Liver (tissue), 9 donors: ENCODE results near the gene ABCC3. TPM values are rescaled to one million over a fixed set of nuclear protein-coding genes. Genes with fewer than 3 reads are reported as not detected.

ENCODE experiments used
- DNase-seq: peaks from one replicate; pipeline ENCODE4 v3.0.0-alpha.2; 2017; ENCODE audit warnings: low spot score
- H3K27ac ChIP-seq, 2 donors: one replicate each; pipeline ENCODE4 v1.7.0; 2013; ENCODE audit warnings: inconsistent platforms in 2 of 2, low read length in 2 of 2, control low read depth in 1 of 2, low read depth in 1 of 2, mild to moderate bottlenecking in 1 of 2
- H3K27me3 ChIP-seq, 4 donors: one replicate each; pipeline versions ENCODE4 v1.6.1 to v1.7.0; 2013; ENCODE audit warnings: low read length in 3 of 4, inconsistent platforms in 1 of 4, mild to moderate bottlenecking in 1 of 4, moderate library complexity in 1 of 4; ENCODE audit not compliant: control insufficient read depth in 4 of 4, insufficient read depth in 4 of 4
- H3K36me3 ChIP-seq, 4 donors: one replicate each; pipeline versions ENCODE4 v1.6.1 to v1.7.0; 2013; ENCODE audit warnings: low read length in 3 of 4, mild to moderate bottlenecking in 3 of 4, low read depth in 1 of 4, moderate library complexity in 1 of 4; ENCODE audit not compliant: control insufficient read depth in 4 of 4, insufficient read depth in 3 of 4
- H3K4me1 ChIP-seq, 4 donors: one replicate each; pipeline versions ENCODE4 v1.6.1 to v1.7.0; 2013; ENCODE audit warnings: low read length in 3 of 4, mild to moderate bottlenecking in 3 of 4, moderate library complexity in 1 of 4; ENCODE audit not compliant: control insufficient read depth in 4 of 4, insufficient read depth in 4 of 4
- H3K4me3 ChIP-seq, 3 donors: one replicate each; pipeline versions ENCODE4 v1.6.1 to v1.7.0; 2013; ENCODE audit warnings: low read length in 3 of 3, control low read depth in 1 of 3, low read depth in 1 of 3, mild to moderate bottlenecking in 1 of 3
- H3K9ac ChIP-seq, 2 donors: one replicate each; pipeline ENCODE4 v1.7.0; 2013; ENCODE audit warnings: low read length in 2 of 2, mild to moderate bottlenecking in 2 of 2, moderate library complexity in 2 of 2, control low read depth in 1 of 2, low read depth in 1 of 2
- H3K9me3 ChIP-seq, 4 donors: one replicate each; pipeline versions ENCODE4 v1.6.1 to v1.7.0; 2013; ENCODE audit warnings: low read length in 3 of 4; ENCODE audit not compliant: control insufficient read depth in 4 of 4
- ATF3 ChIP-seq: IDR thresholded peaks from 2 replicates; pipeline ENCODE4 v1.6.1; 2016; ENCODE audit warnings: antibody characterized with exemption
- CTCF ChIP-seq: fragments of 150-350 bp; IDR thresholded peaks from 2 replicates; pipeline ENCODE4 v1.5.1; 2017; ENCODE audit warnings: improper control_type of control experiment, low read depth, low read length; ENCODE audit not compliant: missing input control
- EGR1 ChIP-seq, 2 donors: IDR thresholded peaks; 2 replicates each; pipeline ENCODE4 v1.6.1; 2016 to 2018; ENCODE audit warnings: antibody characterized with exemption in 2 of 2, low read depth in 2 of 2
- FOXA1 ChIP-seq: IDR thresholded peaks from 2 replicates; pipeline ENCODE4 v1.6.1; 2016; ENCODE audit warnings: antibody characterized with exemption
- GABPA ChIP-seq, 2 donors: IDR thresholded peaks in 1 of 2; conservative IDR thresholded peaks in 1 of 2; 2 replicates each; pipeline ENCODE4 v1.6.1; 2016; ENCODE audit warnings: antibody characterized with exemption in 2 of 2, mild to moderate bottlenecking in 1 of 2, moderate library complexity in 1 of 2
- HNF4A ChIP-seq, 2 donors: conservative IDR thresholded peaks; 2 replicates each; pipeline ENCODE4 v1.6.1; 2016; ENCODE audit warnings: antibody characterized with exemption in 2 of 2, mild to moderate bottlenecking in 2 of 2
- HNF4G ChIP-seq: IDR thresholded peaks from 2 replicates; pipeline ENCODE4 v1.6.1; 2016; ENCODE audit warnings: antibody characterized with exemption
- JUND ChIP-seq, 2 donors: IDR thresholded peaks; 2 replicates each; pipeline ENCODE4 v1.6.1; 2016; ENCODE audit warnings: antibody characterized with exemption in 2 of 2
- RAD21 ChIP-seq, 2 donors: IDR thresholded peaks; 2 replicates each; pipeline ENCODE4 v1.6.1; 2016; ENCODE audit warnings: antibody characterized with exemption in 2 of 2, mild to moderate bottlenecking in 2 of 2
- RXRA ChIP-seq, 2 donors: IDR thresholded peaks; 2 replicates each; pipeline ENCODE4 v1.6.1; 2017 to 2018; ENCODE audit warnings: antibody characterized with exemption in 2 of 2, mild to moderate bottlenecking in 1 of 2
- SP1 ChIP-seq: IDR thresholded peaks from 2 replicates; pipeline ENCODE4 v1.6.1; 2018; ENCODE audit warnings: antibody characterized with exemption, mild to moderate bottlenecking
- TAF1 ChIP-seq: conservative IDR thresholded peaks from 2 replicates; pipeline ENCODE4 v1.6.1; 2016; ENCODE audit warnings: antibody characterized with exemption, mild to moderate bottlenecking
- YY1 ChIP-seq: IDR thresholded peaks from 2 replicates; pipeline ENCODE4 v1.6.1; 2016; ENCODE audit warnings: antibody characterized with exemption, mild to moderate bottlenecking
- ZBTB33 ChIP-seq: IDR thresholded peaks from 2 replicates; pipeline ENCODE4 v1.6.1; 2016; ENCODE audit warnings: antibody characterized with exemption
- WGBS: extraction: QIAGEN DNeasy Blood & Tissue Kit; methylation state at CpG from one replicate; pipeline ENCODE4 v1.1.7; 2013; 5-methylcytosine and 5-hydroxymethylcytosine counted together
- polyA plus RNA-seq, 2 donors: library from polyadenylated mRNA; stranded (reverse) in 1 of 2; unstranded in 1 of 2; fragments of 200-250 nt in 1 of 2; fragments of >200 nt in 1 of 2; fragmentation: Nextera tagmentation in 1 of 2; extraction: Ambion mirVana in 1 of 2; gene quantifications; one replicate each; pipeline versions ENCODE4 v1.2.1 to v1.2.3, GENCODE V29; 2013 to 2015
- total RNA-seq, 2 donors: library from RNA; depleted of rRNA; stranded (reverse); fragments of >200 nt; gene quantifications; one replicate each; pipeline ENCODE4 v1.2.3, GENCODE V29; 2014
- TF ChIP-seq, protein P1 (sequence below): IDR thresholded peaks from 2 replicates; pipeline ENCODE4 v1.6.1; 2016; ENCODE audit warnings: antibody characterized with exemption, mild to moderate bottlenecking
- TF ChIP-seq, protein P2 (sequence below): IDR thresholded peaks from 2 replicates; pipeline ENCODE4 v1.6.1; 2016; ENCODE audit warnings: antibody characterized with exemption
- donor health status: healthy.
- donor health status: healthy.
- donor health status: healthy.
- donor health status: healthy.
- donor health status: healthy.

Gene ABCC3
- total and polyA plus RNA-seq, 4 donors: 10.5 to 197 (median 80.5) TPM

DNA sequence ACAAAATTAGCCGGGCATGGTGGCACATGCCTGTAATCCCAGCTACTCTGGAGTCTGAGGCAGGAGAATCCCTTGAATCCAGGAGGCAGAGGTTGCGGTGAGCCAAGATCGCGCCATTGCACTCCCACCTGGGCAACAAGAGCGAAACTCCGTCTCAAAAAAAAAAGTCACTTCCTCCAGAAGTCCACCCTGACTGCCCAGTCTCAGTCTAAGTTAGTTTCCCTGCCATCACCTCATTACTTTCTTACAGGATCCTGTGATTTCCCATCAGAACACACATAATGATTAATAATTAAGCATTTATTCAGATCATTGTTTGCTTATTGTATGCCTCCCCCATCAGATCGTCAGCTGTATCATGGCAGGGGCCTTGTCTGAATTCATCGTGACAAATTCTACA lies 31.6 kb downstream of the ABCC3 start:
- no peaks in the 10 kb centered on the region for H3K9me3 ChIP-seq
- H3K36me3 ChIP-seq: peaks cover 0 to 8% (median 2%) of the 10 kb centered on the region in 4 donors
- WGBS: 96% methylated on average over 8 of the region's 8 CpGs
- no peak overlapping the region for H3K9ac ChIP-seq
- TF ChIP-seq TAF1 (no peak), EGR1 (IDR thresholded peaks at IDR 0.05; ENCODE audit: low read depth in 2 of 2) (no peak), SP1 (no peak), RAD21 (IDR thresholded peaks at IDR 0.05) (no peak), CTCF (no peak), ATF3 (no peak), JUND (IDR thresholded peaks at IDR 0.05) (no peak), FOXA1 (no peak), YY1 (no peak), HNF4A (conservative IDR thresholded peaks at IDR 0.05) (no peak), ZBTB33 (no peak), RXRA (IDR thresholded peaks at IDR 0.05) (no peak), HNF4G (no peak), GABPA (IDR thresholded peaks at IDR 0.05 in 1 of 2, conservative IDR thresholded peaks at IDR 0.05 in 1 of 2) (no peak)
- TF ChIP-seq, protein P1, sequence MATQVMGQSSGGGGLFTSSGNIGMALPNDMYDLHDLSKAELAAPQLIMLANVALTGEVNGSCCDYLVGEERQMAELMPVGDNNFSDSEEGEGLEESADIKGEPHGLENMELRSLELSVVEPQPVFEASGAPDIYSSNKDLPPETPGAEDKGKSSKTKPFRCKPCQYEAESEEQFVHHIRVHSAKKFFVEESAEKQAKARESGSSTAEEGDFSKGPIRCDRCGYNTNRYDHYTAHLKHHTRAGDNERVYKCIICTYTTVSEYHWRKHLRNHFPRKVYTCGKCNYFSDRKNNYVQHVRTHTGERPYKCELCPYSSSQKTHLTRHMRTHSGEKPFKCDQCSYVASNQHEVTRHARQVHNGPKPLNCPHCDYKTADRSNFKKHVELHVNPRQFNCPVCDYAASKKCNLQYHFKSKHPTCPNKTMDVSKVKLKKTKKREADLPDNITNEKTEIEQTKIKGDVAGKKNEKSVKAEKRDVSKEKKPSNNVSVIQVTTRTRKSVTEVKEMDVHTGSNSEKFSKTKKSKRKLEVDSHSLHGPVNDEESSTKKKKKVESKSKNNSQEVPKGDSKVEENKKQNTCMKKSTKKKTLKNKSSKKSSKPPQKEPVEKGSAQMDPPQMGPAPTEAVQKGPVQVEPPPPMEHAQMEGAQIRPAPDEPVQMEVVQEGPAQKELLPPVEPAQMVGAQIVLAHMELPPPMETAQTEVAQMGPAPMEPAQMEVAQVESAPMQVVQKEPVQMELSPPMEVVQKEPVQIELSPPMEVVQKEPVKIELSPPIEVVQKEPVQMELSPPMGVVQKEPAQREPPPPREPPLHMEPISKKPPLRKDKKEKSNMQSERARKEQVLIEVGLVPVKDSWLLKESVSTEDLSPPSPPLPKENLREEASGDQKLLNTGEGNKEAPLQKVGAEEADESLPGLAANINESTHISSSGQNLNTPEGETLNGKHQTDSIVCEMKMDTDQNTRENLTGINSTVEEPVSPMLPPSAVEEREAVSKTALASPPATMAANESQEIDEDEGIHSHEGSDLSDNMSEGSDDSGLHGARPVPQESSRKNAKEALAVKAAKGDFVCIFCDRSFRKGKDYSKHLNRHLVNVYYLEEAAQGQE: no peak
- TF ChIP-seq, protein P2, sequence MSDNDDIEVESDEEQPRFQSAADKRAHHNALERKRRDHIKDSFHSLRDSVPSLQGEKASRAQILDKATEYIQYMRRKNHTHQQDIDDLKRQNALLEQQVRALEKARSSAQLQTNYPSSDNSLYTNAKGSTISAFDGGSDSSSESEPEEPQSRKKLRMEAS: no peak
- no peaks in the 10 kb centered on the region for H3K27me3 ChIP-seq
- H3K27ac ChIP-seq: no peak overlapping the region
- peaks cover 20 to 46% (median 35%) of the 10 kb centered on the region in 4 donors for H3K4me1 ChIP-seq
- no peak overlapping the region for H3K4me3 ChIP-seq
- DNase-seq: no peak
